HG02642 (cell line): ENCODE results near the gene LRRD1.
"Not testable (repeated sequence)": the region's sequence is repeated elsewhere in the genome, so short reads cannot be mapped to it uniquely, and the experiment has no call there.

ENCODE experiments used
- ATAC-seq: cut with Tn5 transposase; IDR thresholded peaks from one replicate; pipeline ENCODE4 v1.9.1; 2021; ENCODE audit warnings: mild to moderate bottlenecking; ENCODE audit not compliant: unreplicated experiment, poor library complexity

Gene LRRD1

DNA sequence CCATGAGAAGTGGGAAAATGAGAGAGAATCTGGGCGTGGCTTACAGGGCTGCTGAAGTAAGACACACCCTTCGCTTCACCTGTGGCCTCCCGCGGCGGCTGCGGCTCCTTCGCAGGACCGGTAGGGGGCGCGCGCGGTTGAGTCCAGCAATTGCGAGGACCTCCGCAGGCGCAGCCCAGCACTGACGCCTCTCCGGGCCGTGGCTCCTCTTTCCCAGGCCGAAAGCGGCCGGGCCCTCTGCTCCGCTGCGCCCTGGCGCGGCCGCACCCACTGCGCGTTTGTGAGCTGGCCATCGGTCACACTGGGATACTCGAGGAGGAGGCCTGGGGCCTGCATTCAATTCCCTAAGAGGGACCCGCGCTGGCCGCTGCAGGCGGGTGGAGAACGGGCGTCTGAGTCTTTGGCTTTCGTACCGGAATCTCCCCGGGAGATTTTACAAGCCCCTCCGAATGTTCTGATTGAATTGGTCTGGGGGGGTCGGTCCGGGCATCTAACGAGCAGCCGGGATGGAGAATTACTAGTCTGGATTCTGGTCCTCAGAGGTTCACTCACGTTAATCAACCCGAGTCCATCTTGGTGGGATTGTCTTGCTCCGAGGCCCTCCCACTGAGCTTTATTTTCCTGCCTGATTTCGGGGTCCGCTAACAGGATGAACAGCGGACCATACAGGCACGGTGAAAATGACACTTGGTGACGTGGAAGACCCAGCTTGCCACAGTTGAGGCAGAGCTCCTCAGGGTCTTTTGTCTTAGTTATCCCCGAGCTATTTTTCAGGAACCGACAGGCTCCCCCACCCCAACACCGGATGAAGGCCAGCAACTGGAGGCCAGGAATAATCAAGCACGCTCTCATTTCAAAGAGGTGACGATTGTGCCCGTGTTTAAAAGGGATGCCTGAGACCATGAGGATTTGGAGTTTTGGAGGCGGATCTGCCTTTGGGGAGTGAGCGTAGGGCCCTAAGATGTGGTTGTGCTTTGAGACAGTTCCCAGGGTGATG, at the start of gene LRRD1:
Gene LRRD1 (minus strand): TSS at position 215 of the 997 bp plus-strand sequence. CDS start 13,940 bp downstream, outside the sequence.
- ATAC-seq, result peak; percentile 100

DNA sequence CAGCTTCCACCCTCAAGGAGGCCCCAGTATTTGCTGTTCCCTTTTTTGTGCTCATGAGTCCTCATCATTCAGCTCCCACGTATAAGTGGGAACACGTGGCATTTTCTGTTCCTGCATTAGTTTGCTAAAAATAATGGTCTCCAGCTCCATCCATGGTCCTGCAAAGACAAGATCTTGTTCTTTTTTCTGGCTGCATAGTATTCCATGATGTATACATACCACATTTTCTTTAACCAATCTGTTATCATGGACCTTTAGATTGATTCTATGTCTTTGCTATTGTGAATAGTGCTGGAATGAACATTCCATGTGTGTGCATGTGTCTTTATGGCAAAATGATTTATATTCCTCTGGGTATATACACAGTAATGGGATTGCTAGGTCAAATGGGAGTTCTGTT, 49.8 kb upstream of the LRRD1 start:
- ATAC-seq, result no peak

DNA sequence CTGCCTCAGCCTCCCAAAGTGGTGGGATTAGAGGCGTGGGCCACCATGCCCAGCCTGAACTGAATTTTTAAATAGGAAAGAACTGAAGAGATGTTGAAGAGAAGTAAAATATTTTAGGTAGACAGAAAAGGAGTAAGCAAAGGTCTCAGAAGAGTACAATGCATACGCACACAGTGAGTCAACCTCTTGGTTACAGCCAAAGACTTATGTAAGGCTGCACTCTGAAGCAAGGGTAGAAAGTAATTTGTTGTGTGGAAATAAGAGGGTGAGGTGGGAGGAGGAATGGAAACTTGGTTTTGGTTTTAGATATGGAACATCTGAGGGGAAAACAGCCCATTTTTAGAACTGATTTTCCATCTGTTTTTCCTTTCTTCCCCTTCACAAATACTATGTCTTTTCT, 49.2 kb upstream of the LRRD1 start:
- no peak for ATAC-seq

DNA sequence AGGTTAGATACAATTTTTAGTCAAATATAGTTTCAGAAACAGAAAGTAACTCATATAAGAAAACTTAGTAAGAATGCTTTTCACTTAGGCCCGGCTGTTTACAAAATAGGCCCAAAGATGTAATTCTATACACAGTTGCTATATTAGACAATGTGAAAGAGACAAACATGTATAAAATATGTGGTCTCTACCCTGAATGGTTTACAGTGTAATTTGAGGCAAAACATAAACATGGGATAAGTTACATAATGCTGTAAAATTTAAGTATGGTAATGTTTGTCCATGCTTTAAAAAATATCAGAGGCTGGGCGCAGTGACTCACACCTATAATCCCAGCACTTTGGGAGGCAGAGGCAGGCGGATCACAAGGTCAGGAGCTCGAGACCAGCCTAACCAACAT, 48.0 kb upstream of the LRRD1 start:
- no peak for ATAC-seq

DNA sequence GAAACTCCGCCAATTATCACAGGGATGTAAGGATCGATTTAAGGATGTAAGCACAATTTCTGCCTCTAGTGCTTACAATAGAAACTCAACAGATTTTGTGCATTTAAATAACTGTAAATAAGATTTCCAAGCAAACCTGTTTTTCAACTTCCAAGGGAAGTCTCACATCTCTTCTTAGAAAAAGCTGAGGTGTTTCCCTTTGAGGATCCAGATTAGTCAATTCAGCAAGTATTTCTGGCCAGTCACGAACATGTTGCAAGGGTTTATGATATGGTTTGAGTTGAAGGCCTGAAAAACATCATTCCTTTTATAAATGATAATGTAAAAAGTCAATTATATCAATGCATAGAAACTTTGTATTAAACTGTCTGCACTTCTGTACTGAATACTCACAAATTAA, 42.8 kb upstream of the LRRD1 start:
- ATAC-seq, result no peak

DNA sequence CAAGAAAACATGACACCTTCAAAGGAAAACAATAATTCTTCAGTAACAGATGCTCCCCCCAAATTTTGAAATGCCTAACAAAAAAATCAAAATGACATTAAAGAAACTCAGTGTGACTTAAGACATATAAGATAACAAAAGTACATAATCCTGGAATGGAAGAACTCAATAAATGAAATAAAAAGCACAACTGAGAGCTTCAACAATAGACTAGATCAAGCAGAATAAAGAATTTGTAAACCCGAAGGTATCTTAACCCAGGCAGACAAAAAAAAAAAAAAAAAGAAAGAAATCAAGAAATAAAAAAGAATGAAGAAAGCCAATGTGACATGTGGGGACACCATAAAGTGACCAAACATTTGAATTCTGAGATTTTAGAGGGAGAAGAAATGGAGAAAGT, 27.7 kb upstream of the LRRD1 start:
- no peak for ATAC-seq

DNA sequence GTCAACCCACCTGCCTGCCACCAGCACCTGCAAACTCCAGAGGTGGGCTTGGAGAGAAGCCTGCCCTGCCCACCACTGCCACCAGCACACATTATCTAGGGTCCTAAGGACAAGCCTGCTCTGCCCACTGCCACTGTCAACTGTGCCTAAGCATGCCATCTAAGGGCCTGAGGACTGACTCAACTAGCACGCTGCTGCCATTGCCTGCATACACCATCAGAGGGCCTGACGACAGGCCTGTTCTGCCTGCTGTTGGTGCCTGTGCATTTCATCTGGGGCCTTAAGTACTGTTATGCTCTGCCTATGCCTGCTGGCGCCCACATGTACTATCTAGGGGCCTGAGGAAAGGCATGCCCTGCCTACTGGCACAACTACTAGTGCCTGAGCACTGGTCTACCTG, 27.0 kb upstream of the LRRD1 start:
- no peak for ATAC-seq

DNA sequence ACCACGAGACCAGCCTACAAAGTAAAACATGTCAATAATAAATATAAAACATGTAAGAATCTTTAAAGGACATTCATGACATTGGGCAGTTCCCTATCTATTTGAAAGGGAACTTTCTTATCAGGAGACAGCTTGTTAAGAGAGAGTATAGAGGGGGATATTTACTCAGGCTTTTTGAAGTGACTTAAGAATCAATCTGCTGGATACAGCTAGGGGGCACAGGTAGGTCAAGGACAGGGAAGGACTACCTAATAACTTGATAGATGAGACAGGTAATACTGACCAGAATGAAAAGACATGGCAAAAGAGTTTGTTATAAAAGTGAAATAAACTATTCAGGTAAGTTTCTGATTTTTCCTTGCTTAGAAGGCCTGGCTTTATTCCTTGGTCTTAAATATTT, 21.8 kb upstream of the LRRD1 start:
- ATAC-seq, result no peak

DNA sequence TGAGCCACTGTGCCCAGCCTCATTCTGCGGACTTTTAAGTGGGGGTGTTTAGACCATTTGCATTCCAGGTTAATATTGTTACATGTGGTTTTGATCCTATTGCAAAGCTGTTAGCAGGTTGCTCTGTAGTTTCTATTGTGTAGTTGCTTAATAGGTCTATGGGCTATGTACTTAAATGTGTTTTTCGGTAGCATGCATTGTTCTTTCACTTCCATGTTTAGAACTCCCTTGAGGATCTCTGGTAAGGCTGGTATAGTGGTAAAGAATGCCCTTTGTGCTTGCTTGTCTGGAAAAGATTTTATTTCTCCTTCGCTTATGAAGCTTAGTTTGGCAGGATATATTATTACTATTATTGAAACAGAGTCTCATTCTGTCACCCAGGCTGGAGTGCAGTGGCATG, 13.4 kb upstream of the LRRD1 start:
- ATAC-seq, result no peak

DNA sequence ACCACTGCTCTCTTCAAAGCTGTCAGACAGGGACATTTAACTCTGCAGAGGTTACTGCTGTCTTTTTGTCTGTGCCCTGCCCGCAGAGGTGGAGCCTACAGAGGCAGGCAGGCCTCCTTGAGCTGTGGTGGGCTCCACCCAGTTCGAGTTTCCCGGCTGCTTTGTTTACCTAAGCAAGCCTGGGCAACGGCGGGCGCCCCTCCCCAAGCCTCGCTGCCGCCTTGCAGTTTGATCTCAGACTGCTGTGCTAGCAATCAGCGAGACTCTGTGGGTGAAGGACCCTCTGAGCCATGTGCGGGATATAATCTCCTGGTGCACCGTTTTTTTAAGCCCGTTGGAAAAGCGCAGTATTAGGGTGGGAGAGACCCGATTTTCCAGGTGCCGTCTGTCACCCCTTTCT, 10.3 kb upstream of the LRRD1 start:
- not testable (repeated sequence) for ATAC-seq

DNA sequence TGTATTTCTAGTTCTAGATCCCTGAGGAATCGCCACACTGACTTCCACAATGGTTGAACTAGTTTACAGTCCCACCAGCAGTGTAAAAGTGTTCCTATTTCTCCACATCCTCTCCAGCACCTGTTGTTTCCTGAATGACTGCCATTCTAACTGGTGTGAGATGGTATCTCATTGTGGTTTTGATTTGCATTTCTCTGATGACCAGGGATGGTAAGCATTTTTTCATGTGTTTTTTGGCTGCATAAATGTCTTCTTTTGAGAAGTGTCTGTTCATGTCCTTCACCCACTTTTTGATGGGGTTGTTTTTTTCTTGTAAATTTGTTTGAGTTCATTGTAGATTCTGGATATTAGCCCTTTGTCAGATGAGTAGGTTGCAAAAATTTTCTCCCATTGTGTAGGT, 5.4 kb upstream of the LRRD1 start:
- ATAC-seq, result not testable (repeated sequence)

DNA sequence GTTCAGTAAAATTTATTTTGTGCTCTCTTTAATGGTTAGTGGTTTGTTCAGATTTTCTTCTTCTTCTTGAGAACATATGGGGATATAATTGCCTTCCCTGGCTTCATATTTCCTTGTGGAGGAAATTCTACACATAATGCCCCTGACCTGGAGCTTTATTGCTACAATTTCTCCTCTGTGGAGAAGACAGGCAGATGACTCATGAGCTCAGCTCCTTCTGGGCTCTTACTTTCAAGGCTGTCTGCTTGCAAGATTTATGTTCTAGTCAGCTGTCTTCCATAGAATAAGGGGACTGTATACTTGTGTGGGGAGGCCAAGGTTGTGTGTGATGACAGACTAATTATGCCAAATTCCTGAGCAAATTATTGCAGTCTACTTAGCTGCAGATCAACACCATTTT, 1.6 kb downstream of the LRRD1 start:
- no peak for ATAC-seq

DNA sequence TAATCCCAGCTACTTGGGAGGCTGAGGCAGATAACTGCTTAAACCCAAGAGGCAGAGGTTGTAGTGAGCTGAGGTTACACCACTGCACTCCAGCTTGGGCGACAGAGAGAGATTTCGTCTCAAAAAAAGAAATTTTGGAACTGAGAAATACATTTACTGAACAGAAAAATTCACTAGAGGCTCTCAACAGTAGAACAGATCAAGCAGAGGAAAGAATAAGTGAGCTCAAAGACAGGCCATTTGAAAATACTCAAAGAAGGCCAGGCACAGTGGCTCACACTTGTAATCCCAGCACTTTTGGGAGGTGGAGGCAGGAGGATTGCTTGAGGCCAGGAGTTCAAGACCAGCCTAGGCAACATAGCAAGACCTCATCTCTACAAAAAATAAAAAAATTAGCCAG, 9.4 kb downstream of the LRRD1 start:
- not testable (repeated sequence) for ATAC-seq

DNA sequence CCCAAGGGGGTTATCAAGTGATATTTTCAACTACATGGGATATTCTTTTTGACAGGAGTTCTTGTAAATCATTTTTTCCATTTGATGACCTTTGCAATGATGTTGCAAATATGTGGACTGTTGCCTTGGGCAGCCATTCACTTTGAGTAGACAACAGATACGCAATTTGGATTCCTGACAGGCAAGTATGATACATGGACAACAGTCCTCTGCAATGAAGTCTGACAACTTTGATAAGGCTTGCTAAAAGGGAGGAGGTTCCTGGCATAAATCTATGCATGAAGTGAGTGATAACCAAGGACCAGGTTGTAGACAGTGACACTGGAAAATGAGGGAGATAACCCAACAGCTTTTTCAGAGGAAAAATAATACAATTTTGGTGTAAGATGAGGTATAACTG, 17.7 kb downstream of the LRRD1 start:
- no peak for ATAC-seq

DNA sequence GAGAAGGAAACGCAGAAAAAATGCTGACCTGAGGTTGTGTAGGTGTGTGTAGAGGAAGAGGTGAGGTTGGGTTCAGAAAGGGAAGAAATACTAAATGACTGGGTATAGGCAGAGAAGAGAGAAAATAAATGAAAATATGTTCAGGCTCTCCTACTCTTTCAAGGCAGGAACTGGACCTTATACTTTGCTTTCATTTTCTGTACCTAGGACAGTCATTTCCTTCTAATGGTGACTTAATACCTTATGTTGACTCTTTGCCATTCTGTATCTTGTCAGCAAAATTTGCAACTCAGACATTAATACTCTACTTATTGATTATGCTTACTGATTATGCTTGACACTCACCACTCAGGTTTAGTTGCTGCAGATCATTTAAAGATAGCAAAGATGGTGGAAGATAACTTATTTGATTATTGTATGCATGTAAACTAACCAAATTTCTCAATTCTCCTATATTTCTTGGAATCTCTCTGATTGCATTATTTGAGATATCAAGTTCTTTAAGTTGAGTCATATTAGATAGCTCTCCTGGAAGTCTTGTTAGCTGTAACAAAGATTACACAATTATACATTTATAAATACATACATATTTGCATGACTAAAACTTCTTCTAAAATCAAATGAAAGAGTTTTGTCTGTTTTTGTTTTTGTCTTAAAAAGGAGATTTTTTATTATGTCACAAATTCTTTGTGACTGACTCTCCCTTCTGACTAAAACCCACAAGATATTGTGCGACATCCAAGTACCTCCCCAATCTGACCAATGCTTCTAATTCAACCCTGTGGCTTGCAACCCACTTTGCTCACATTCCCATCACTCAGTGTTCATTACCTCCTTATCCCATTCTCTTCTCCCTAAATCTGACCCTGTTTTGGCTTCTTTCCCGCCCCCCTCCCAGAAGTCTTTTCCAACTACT, 20.0 kb downstream of the LRRD1 start:
- ATAC-seq, result peak; percentile 71

DNA sequence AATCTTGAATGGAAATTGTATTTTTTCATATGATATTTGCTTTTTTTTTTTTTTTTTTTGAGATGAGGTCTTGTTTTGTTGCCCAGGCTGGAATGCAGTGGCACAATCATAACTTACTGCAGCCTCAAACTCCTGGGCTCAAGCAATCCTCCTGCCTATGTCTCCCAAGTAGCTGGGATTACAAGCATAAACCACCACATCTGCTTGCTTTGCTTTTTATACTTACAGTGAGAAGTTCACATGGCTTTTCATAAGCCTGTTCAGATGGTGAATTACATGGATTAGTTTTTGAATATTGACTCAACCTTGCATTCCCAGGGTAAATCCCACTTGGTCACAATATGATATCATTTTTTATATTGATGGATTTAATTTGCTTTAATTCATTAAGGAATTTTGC, 22.0 kb downstream of the LRRD1 start:
- ATAC-seq, result no peak

DNA sequence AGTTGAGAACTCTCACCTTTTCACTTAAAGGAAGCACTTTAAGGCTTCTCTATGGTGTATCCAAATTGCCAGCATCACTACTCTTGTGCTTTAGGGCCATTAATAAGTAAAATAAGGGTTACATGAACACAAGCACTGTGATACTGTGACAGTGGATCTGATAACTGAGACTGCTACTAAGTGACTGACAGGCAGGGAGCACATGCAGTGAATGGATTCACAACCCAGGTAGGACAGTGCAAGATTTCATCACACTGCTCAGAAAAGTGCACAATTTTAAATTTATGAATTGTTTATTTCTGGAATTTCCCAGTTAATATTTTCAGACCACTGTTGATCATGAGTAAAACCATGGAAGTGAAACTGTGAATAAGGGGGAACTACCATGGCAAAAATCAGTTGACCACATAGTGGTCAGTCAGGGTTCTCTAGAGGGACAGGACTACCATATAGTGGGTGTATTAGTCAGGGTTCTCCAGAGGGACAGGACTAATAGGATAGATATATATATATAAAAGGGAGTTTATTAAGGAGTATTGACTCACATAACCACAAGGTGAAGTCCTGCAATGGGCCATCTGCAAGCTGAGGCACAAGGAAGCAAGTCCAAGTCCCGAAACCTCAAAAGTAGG, 23.7 kb downstream of the LRRD1 start:
- no peak for ATAC-seq

DNA sequence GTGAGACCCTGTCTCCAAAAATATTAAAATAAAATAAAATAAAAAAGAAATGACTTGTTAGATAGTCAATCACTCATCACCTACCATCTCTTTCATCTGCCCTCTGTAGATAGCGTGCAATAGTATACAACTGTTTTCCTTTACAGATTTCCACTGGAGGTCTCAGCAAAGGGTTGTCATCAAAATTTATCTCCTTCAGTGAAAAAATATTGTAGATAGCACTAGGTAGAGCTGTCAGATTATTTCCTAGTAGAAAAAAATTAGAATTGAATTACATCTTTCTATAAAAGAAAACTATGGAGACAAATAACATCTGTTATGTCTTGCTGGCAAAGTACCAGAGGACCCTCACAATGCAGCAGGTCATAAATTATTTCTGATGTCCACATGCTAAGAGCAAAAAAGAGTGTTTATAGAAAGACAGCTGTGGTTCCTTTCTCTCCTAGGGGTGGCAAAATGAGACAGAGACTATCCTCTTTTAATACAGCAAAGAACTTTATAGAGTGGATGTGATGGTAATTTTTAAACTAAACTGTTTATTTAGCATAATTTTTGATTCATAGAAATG, 28.4 kb downstream of the LRRD1 start:
- ATAC-seq, result no peak

DNA sequence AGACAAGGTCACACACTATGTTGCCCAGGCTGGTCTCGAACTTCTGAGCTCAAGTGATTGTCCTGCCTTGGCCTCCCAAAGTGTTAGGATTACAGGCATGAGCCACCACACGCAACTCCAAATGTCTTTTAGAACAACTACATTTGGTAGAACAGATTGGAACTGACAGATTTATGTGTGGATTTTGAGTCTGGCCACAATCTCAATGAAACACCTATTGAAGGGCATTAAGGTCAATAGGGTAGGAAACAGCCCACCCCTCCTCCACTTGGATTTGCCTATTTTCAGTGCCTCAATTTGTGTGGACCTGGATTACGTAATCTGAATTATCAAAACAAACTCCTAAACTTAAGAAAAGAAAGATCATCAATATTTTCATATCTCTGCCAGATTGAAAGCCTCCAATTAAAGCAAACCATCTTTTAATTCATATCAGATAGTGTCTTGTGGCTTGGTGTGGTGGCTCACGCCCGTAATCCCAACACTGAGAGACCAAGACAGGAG, 29.2 kb downstream of the LRRD1 start:
- ATAC-seq, result no peak
